HAP-1 (cell line): ENCODE results near the gene CTNND2.
"Not testable (repeated sequence)": the region's sequence is repeated elsewhere in the genome, so short reads cannot be mapped to it uniquely, and the experiment has no call there.

Experiments used
- DNase-seq, 2 experiments: peaks; one replicate each; pipeline ENCODE4 v3.0.0-alpha.2; 2016 to 2020; ENCODE audit warnings: low spot score in 2 of 2
- H3K27me3 ChIP-seq: fragments of 250-450 bp; sonication (Bioruptor Pico); 2 replicates; pipeline ENCODE4 v1.5.1; 2020; ENCODE audit warnings: low read depth, mild to moderate bottlenecking, moderate library complexity
- H3K36me3 ChIP-seq: fragments of 250-450 bp; sonication (Bioruptor Pico); replicated peaks from 2 replicates; pipeline ENCODE4 v1.5.1; 2020; ENCODE audit warnings: mild to moderate bottlenecking
- H3K4me1 ChIP-seq: fragments of 250-450 bp; sonication (Bioruptor Pico); 2 replicates; pipeline ENCODE4 v1.5.1; 2020; ENCODE audit warnings: mild to moderate bottlenecking
- H3K4me3 ChIP-seq: fragments of 250-450 bp; sonication (Bioruptor Pico); 2 replicates; pipeline ENCODE4 v1.5.1; 2020; ENCODE audit warnings: mild to moderate bottlenecking, moderate library complexity
- H3K9me3 ChIP-seq: fragments of 250-450 bp; sonication (Bioruptor Pico); 2 replicates; pipeline ENCODE4 v1.5.1; 2020; ENCODE audit warnings: mild to moderate bottlenecking, moderate library complexity
- in situ Hi-C: fragments of 300-500 bp; cut with MboI; formaldehyde crosslinking; loops from 3 replicates; pipeline ENCODE4 v1.14.3; 2020; ENCODE audit warnings: low sequenced_read_pairs, inconsistent platforms, mixed read lengths

Gene CTNND2

DNA sequence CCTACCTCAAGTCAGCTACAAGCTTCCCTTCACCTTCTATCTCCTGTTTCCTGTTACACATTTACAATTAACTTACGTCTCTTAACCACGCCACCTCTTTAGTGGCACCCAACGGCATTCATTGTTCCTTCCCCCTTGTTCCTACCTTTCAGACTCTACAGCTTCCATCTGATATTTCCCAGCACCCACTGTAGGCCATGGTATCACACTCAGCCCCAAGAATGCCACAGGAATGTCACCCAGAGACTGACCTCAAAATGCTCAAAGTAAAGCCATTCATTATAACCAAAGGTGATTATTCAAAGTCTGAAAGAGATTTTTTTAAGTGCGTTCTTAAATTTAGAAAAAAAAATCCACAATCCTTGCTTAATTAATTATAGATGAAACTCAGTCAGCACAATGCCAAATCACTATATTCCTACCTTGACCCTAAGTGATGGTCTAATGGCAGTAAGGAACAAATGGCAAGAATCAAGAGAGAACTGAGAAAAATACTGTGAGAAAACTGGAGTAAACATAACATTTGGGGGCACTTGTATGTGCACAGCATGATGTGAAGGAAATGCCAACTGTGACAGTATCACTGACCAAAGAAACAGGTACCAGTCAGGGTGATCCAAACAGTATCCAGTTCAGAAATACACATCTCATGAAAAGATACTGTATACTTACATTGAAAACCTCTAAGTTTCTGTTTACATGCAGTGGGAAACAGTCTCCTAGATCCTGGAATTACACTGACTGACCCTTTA lies 52.1 kb downstream of the CTNND2 start:
- no peak for DNase-seq
- in situ Hi-C loops: no loop called here

DNA sequence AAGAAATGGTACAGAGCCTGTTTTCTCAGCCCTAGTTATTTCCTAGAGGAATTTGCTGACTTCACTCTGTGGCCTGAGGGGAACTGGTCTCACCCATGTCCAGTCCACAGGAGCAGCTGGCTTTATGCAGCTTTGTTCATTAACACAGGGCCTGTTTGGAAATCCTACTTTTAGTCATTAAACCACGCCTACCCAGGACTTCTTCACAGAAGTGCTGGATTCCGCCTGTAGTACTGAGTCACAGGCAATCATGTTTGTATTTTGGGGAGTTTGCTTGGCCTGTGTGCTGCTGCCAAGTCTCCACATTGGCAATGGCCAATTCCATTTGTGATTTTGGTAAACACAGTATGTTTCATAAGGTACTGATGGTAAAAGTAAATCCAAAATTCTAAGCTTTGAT lies 52.8 kb downstream of the CTNND2 start:
- no peaks in the 10 kb centered on the region for H3K27me3 ChIP-seq
- H3K9me3 ChIP-seq: no peaks in the 10 kb centered on the region
- no peak overlapping the region for H3K4me3 ChIP-seq
- in situ Hi-C loops: no loop called here
- no peaks in the 10 kb centered on the region for H3K36me3 ChIP-seq
- H3K4me1 ChIP-seq: no peaks in the 10 kb centered on the region
- no peak for DNase-seq

More for the DNA sequence above, 52.1 kb downstream of the CTNND2 start:
- no peak overlapping the region for H3K4me3 ChIP-seq
- no peaks in the 10 kb centered on the region for H3K4me1 ChIP-seq
- H3K9me3 ChIP-seq: no peaks in the 10 kb centered on the region
- no peaks in the 10 kb centered on the region for H3K36me3 ChIP-seq
- no peaks in the 10 kb centered on the region for H3K27me3 ChIP-seq

DNA sequence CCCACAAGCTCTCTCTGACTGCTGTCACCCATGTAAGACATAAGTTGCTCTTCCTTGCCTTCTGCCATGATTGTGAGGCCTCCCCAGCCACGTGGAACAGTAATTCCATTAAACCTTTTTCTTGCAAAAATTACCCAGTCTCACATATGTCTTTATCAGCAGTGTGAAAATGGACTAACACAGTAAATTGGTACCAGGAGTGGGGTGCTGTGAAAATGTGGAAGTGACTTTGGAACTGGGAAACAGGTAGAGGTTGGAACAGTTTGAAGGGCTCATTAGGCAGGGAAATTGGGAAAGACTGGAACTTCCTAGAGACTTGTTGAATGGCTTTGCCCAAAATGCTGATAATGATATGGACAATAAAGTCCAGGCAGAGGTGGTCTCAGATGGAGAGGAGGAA lies 75.7 kb downstream of the CTNND2 start:
- in situ Hi-C loops, H3K36me3 ChIP-seq, H3K27me3 ChIP-seq, H3K9me3 ChIP-seq, H3K4me3 ChIP-seq, H3K4me1 ChIP-seq, DNase-seq: not testable (repeated sequence)

DNA sequence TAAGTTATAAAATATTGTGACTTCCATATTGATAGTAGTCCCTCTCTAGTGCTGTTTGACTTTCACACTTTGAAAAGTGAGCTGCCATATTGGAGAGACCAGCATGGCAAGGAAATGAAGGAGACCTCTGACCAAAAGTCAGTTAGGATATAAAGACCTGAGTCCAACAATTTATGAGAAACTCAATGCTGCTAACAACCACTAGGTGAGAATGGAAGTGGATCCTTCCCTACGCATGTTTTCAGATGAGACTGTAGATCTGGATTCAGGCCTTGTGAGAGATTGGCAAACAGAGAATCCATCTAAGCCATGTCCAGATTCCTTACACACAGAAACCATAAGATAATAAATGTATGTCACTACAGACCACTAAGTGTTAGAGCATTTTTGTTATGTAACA lies 81.6 kb downstream of the CTNND2 start:
- no peaks in the 10 kb centered on the region for H3K36me3 ChIP-seq
- no peaks in the 10 kb centered on the region for H3K9me3 ChIP-seq
- no peaks in the 10 kb centered on the region for H3K27me3 ChIP-seq
- H3K4me1 ChIP-seq: no peaks in the 10 kb centered on the region
- in situ Hi-C loops: no loop called here
- no peak for DNase-seq
- H3K4me3 ChIP-seq: no peak overlapping the region

DNA sequence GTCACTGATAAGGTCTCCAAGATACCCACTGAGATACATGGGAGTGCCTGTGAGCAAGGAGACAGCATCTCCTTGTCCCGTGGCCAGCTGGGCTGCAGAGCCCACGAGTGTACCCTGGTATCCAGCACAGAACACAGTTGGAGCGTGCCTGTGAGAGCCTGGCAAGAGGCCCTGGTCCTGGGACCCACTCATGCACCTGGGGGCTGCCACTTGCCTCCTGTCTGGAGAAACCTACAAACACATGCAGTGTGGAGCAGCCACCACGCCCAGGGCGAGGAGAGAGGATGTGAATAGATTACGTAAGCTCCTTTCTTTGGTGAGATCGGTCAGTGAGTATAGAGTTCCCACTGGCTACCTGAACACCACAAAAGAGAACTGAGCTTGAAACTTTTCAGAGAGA lies 88.3 kb downstream of the CTNND2 start:
- Histone ChIP-seq H3K27me3 (no peaks in the 10 kb centered on the region), H3K9me3 (no peaks in the 10 kb centered on the region), H3K36me3 (no peaks in the 10 kb centered on the region), H3K4me1 (no peaks in the 10 kb centered on the region), H3K4me3 (no peak overlapping the region)
- no peak for DNase-seq
- in situ Hi-C loops: no loop called here

DNA sequence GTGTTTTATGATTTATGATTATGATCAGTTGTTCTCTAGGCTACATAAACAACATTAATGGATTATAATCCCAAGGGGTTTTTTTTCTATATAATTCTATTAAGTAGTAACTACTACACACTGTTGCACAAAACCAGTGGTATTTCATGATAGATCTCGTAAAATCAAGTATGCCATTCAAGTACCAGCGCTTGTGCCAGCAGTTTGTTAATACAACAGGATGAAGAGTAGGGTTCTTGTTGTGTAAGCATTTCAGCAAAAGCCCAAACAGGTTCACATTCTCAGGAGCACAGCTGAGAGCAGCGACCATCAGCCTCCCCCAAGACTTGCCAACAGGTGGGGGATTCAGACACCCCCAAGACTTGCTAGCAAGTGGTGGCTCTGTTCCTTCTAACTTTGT lies 88.8 kb downstream of the CTNND2 start:
- H3K36me3 ChIP-seq: no peaks in the 10 kb centered on the region
- in situ Hi-C loops: no loop called here
- no peaks in the 10 kb centered on the region for H3K27me3 ChIP-seq
- no peak for DNase-seq
- H3K4me1 ChIP-seq: no peaks in the 10 kb centered on the region
- H3K9me3 ChIP-seq: no peaks in the 10 kb centered on the region
- H3K4me3 ChIP-seq: no peak overlapping the region

DNA sequence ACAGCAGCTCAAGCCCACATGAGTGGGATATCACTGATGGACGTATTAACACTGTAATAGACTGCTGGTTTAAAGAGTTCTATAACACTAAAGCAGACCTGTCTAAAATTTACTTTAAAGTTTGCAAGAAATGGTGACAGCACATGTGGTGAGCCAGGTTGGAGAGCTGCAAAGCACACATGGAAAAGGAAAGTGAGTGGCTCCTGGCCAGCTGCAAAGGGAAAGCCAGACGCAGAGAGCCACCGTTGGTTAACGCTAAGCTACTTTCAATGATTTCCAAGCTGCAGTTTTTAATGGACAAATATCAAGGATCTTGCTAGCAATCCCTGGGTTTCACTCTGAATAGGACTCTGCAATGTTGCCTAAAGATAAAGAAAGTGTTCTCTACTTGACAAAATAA lies 89.9 kb downstream of the CTNND2 start:
- no peak for DNase-seq
- in situ Hi-C loops: no loop called here
- no peaks in the 10 kb centered on the region for H3K4me1 ChIP-seq
- H3K4me3 ChIP-seq: no peak overlapping the region
- H3K9me3 ChIP-seq: no peaks in the 10 kb centered on the region
- no peaks in the 10 kb centered on the region for H3K27me3 ChIP-seq
- no peaks in the 10 kb centered on the region for H3K36me3 ChIP-seq

DNA sequence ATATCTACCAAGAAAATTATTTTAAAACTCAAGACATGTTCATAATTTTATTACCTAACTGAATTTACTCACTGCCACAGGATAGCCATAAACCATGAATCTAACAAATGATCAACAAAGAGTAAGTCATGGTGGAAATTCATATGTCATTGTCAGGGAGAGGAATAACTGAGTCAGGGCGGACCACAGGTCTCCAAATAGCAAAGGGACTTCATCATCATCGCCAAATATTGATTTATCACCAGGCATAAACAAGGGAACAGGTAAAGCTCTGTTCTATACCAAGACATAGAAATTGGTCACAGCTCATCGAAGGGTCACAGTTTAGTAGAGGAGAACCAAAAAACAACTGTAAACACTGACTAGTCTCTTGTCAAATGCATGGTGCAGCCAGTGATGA lies 94.8 kb downstream of the CTNND2 start:
- Histone ChIP-seq H3K36me3 (no peaks in the 10 kb centered on the region), H3K4me3 (no peak overlapping the region), H3K9me3 (no peaks in the 10 kb centered on the region), H3K27me3 (no peaks in the 10 kb centered on the region), H3K4me1 (no peaks in the 10 kb centered on the region)
- DNase-seq: no peak
- in situ Hi-C loops: no loop called here

DNA sequence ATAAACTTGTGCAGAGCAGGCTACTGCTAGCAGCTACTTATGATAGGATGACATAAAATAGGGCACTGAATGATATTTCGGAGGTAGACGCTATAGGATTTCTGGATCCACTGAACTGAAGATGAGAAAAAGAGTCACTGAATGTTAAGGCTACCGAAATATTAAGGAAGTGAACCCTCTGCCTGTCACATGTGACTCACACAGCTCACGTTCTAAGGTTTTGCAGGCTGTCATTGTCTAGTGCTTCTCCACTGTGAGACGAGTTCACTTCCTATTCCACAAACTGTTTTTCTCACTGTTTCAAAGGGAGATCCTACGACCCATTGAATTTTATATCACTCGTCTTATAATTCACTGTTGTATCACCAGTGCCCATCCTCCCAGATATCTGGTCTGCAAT lies 100.8 kb downstream of the CTNND2 start:
- no peaks in the 10 kb centered on the region for H3K9me3 ChIP-seq
- no peaks in the 10 kb centered on the region for H3K36me3 ChIP-seq
- H3K4me3 ChIP-seq: no peak overlapping the region
- H3K27me3 ChIP-seq: no peaks in the 10 kb centered on the region
- no peak for DNase-seq
- H3K4me1 ChIP-seq: no peaks in the 10 kb centered on the region
- in situ Hi-C loops: no loop called here

DNA sequence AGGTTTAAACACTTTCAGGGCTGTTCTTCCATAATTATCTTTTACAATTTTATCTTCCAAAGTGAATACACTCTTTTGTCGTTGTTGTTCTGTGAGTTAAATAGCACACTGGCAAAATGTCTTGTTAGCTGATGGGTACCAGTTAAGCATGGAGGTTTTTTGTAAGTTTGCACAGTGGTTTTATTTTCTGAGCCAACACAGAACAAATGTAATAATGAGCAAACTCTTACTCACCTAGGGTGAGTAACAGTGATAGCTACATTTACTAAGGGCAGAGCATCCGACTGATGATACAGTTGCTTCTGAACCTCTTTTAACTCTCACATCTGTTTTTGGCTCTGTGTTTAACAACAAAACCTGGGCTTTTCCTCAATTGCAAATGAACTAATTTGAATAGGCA lies 103.2 kb downstream of the CTNND2 start:
- Histone ChIP-seq H3K27me3 (no peaks in the 10 kb centered on the region), H3K4me1 (no peaks in the 10 kb centered on the region), H3K4me3 (no peak overlapping the region), H3K9me3 (no peaks in the 10 kb centered on the region), H3K36me3 (no peaks in the 10 kb centered on the region)
- no peak for DNase-seq
- in situ Hi-C loops: no loop called here

DNA sequence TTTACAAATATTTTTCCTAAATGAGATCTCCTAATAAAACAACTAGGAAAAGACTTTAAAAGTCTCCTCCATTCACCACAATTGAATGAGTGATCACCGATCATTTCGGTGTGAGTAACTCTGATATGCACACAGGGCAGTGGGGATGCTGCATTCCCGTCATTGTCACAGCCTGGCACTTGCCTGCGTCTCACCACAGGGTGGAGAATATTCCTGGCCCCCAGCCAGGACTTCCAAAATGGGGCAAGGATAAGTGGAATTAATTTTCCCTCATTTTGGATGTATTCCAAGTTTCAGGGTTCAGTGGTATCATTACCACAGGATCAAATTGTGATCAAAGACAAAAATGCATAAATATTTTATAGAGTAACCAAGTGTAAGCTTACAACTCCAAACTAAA lies 107.1 kb downstream of the CTNND2 start:
- no peaks in the 10 kb centered on the region for H3K9me3 ChIP-seq
- H3K4me3 ChIP-seq: no peak overlapping the region
- in situ Hi-C loops: no loop called here
- no peaks in the 10 kb centered on the region for H3K36me3 ChIP-seq
- H3K4me1 ChIP-seq: no peaks in the 10 kb centered on the region
- DNase-seq: no peak
- no peaks in the 10 kb centered on the region for H3K27me3 ChIP-seq

DNA sequence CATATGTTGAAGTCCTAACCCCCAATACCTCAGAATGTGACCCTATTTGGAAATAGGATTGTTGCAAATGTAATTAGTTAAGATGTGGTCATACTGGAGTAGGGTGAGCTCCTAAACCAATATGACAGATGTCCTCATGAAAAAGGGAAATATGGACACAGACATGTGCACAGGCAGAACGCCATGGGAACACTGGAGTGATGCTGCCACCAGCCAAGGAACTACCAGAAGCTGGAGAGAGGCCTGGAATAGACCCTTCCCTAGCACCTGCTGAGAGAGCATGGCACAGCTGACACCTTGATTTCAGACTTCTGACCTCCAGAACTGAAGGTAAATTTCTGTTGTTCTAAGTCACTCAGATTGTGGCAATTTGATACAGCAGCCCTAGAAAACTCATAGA lies 110.8 kb downstream of the CTNND2 start:
- in situ Hi-C loops: no loop called here
- no peaks in the 10 kb centered on the region for H3K27me3 ChIP-seq

DNA sequence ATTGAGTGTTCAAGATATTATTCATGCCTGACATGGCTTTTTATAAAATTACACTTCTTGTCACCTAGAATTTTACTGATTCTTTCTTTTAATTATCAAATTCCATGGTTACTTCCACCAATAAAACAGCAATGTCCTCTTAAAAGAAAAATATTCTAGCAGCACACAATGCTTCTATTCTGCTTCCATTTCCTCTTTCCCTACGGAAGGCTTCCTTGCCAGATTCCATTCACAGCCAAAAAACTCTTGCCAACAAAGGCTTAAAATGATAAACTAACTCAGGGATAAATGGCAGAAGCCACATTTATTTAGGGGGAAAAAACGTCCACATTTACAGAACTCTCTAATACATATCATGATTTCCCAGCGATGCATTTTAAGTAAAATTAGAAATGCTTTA lies 111.6 kb downstream of the CTNND2 start:
- in situ Hi-C loops: no loop called here
- DNase-seq: no peak
- no peaks in the 10 kb centered on the region for H3K36me3 ChIP-seq
- no peaks in the 10 kb centered on the region for H3K27me3 ChIP-seq
- H3K4me3 ChIP-seq: no peak overlapping the region
- H3K4me1 ChIP-seq: no peaks in the 10 kb centered on the region
- H3K9me3 ChIP-seq: no peaks in the 10 kb centered on the region

More for the DNA sequence above, 110.8 kb downstream of the CTNND2 start:
- DNase-seq: no peak
- H3K36me3 ChIP-seq: no peaks in the 10 kb centered on the region
- no peaks in the 10 kb centered on the region for H3K4me1 ChIP-seq
- no peaks in the 10 kb centered on the region for H3K9me3 ChIP-seq
- H3K4me3 ChIP-seq: no peak overlapping the region

DNA sequence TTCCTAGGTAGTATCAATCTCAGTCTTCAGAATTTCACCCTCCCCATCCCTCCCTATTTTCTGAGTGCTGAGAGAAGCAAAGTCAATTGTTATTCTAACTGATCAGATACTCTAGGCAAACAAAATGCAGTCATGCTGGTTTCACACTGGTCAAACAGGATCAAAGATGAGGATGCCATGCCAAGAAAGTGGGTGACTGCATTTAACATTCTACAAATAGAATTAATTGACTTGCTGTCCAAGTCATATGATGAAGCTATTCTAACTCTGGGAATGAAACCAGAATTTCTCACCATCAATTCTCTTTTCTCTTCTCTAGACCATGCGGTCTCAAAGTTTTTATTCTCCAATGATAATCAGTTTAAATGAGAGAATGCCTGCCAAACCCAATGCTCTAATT lies 112.5 kb downstream of the CTNND2 start:
- H3K4me1 ChIP-seq: no peaks in the 10 kb centered on the region
- no peak for DNase-seq
- no peak overlapping the region for H3K4me3 ChIP-seq
- no peaks in the 10 kb centered on the region for H3K36me3 ChIP-seq
- in situ Hi-C loops: no loop called here
- no peaks in the 10 kb centered on the region for H3K9me3 ChIP-seq
- no peaks in the 10 kb centered on the region for H3K27me3 ChIP-seq

DNA sequence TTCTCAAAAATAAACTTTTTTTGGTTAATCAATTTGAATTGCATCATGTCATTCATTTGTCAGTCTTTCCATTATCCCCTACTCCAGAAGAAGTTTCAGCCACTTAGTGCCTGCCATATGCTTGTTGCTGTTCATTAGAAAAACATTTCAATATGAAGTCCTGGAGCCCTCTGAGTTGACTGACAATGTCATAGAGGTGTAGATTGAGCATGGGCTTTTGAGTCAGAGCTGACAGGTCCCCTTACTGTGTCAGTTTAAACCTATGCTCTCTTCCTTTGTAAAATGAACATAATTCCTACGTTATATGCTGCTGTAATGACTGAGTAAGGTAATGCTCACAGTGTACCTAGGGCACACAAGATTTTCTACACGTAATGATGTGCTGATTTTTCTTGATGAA lies 114.0 kb downstream of the CTNND2 start:
- no peaks in the 10 kb centered on the region for H3K4me1 ChIP-seq
- in situ Hi-C loops: no loop called here

More for the DNA sequence above, 114.0 kb downstream of the CTNND2 start:
- H3K36me3 ChIP-seq: no peaks in the 10 kb centered on the region
- H3K4me3 ChIP-seq: no peak overlapping the region
- no peaks in the 10 kb centered on the region for H3K27me3 ChIP-seq
- no peak for DNase-seq
- H3K9me3 ChIP-seq: no peaks in the 10 kb centered on the region
